ENCODE data around the gene ADGRA1.

DNA sequence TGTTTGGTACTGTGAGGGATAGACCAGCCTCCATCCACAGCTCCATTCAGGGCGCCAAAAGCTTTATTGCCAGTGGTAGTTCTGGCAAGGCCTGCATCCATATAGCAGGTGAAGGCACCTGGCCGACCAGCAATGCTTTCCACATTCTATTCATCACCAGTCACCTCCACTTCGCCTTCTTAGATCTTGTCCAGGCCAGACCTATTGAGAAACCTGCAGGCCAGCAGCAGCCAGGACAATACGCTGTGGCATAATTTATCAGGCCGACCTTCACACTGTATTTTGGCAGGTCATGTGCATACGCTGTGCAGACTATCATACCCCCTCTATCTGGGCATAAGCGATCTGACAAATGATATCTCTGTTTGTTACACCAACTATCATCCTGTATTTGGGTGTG lies 57.0 kb downstream of the ADGRA1 start:
- TF ChIP-seq, protein P1, sequence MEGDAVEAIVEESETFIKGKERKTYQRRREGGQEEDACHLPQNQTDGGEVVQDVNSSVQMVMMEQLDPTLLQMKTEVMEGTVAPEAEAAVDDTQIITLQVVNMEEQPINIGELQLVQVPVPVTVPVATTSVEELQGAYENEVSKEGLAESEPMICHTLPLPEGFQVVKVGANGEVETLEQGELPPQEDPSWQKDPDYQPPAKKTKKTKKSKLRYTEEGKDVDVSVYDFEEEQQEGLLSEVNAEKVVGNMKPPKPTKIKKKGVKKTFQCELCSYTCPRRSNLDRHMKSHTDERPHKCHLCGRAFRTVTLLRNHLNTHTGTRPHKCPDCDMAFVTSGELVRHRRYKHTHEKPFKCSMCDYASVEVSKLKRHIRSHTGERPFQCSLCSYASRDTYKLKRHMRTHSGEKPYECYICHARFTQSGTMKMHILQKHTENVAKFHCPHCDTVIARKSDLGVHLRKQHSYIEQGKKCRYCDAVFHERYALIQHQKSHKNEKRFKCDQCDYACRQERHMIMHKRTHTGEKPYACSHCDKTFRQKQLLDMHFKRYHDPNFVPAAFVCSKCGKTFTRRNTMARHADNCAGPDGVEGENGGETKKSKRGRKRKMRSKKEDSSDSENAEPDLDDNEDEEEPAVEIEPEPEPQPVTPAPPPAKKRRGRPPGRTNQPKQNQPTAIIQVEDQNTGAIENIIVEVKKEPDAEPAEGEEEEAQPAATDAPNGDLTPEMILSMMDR (IDR thresholded peaks at IDR 0.05), result no peak
- TF ChIP-seq POLR2A (IDR thresholded peaks at IDR 0.05), result no peak
